Erythroblast (primary cell): ENCODE data around the gene NEB.

Experiments used
- GATA1 ChIP-seq: IDR thresholded peaks from 2 replicates; pipeline ENCODE4 v1.6.1; 2011; ENCODE audit warnings: low read depth, mild to moderate bottlenecking, control low read depth, low read length, moderate library complexity
- POLR2A ChIP-seq: IDR thresholded peaks from 2 replicates; pipeline ENCODE4 v1.6.1; 2011; ENCODE audit warnings: mild to moderate bottlenecking, low read length

- TF ChIP-seq POLR2A = no peak
- TF ChIP-seq GATA1 = no peak
Observed at GRCh38 chr2:151534001-151534400, 200.3 kb downstream of the NEB start.
